ENCODE results near the gene PFKFB2.

Gene PFKFB2

DNA sequence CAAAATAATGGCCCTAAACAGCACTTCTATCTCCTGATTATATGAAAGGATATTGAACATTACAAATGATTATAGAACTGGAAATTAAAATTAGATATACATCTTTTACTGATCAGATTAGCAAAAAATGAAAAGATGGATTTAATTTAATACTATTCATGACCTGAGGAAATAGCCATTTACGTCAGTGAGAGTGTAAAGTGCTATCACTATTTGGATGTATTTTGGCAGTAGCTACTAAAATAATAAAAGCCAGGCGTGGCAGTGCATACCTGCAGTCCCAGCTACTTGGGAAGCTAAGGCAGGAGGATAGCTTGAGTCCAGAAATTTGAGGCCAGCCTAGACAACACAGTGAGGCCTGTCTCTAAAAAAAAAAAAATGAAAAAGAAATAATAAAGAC lies 40.9 kb downstream of the PFKFB2 start:
- DNase-seq, result no peak

DNA sequence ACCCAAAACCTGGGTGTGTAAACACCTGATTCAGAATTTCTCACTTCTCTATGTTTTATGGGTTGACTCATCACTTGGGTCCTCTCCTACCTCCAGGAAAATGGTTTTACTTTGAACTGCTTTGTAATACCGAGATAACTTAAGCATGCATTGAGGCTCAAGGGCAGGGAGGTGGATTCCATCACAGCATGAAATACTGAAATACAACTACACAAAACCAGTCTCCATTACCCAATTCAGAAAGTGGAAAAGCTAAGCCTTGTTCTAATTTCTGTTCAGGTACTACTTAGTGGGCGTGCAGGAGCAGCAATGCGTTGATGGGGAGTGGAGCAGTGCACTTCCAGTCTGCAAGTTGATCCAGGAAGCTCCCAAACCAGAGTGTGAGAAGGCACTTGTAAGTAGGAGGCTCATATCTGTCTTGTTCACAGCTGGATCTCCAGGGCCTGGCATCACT lies 44.8 kb downstream of the PFKFB2 start:
- peak; percentile 27 to 35 for DNase-seq

DNA sequence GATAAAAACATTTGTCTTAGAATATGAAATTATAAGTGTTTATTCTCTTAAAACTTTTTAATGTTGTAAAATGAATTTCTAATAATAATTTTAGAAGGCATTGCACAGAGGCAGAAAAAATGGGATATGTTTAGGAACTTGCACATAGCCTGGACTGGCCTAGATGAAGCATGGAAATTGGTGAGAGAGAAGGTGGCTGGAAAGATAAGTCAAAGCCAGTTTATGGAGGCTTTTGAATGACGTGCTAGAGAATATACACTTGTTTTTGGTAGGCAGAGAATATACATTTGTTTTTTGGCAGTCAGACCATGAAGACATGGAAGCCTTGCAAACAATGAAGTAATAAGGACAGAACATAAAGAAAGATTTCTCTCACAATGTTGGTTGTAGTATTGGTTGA lies 48.6 kb downstream of the PFKFB2 start:
- no peak for DNase-seq

DNA sequence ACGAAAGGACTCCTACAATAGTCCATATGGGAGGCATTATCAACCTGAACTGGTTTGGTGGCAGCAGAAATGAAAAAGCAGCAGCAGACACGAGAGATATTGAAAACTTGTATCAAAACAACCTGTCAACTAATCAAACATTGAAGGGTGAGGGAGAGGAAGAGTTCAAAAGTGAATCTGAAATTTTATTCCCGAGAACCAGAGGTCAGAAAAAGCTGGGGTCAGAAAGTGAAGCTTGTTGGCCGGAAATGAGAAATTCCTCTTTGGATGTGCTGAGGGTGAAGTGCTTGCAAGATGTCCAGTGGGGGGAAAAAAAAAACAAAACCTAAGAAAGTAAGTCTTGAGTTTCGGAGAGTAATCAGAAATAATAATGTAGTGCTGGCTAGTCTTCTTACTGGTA lies 49.1 kb downstream of the PFKFB2 start:
- no peak for DNase-seq

DNA sequence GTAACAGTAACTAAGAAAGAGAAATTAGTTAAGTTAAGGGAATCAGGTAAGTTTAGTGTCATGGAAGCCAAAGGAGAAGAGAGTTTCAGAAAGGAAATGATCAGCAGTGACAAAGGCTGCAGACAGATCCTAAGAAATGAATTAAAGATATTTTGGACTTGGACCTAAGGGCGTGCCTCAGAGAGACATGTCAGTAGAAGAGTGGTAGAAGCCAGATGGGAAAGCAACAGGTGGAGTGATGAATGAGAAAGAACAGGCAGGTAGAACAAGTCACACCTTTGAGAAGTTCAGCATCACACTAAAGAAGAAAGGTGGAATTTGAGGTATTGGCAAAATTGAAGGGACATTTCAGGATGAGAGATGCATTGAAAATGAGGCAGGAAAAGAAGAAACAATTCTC lies 49.6 kb downstream of the PFKFB2 start:
- DNase-seq, result no peak

DNA sequence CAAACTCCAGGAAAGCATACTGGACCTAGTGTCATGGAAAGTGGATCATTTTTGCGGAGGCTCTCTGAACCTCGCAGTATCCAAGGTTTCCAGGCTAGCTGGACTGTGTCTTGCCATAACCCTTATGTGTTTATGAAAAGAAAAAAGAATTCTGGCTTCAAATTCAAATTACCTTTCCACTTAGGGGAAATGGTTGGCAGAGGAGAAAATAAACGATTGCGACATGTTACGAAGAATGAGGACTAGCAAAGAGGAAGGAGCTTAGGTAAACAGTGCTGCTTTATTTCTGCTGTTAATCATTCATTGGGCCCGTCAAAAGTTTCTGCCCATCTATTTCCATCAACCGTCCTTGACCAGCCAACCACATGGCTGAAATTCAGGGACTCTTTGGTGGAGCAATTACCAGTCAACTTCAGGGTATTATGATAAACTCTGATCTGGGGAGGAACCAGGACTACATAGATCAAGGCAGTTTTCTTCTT lies 50.9 kb downstream of the PFKFB2 start, which contains the start of gene C4BPA:
Gene C4BPA, plus strand, starts transcription at position 342 of the 482 bp plus-strand sequence. CDS start 8,793 bp downstream, outside the sequence.
- no peak for DNase-seq

DNA sequence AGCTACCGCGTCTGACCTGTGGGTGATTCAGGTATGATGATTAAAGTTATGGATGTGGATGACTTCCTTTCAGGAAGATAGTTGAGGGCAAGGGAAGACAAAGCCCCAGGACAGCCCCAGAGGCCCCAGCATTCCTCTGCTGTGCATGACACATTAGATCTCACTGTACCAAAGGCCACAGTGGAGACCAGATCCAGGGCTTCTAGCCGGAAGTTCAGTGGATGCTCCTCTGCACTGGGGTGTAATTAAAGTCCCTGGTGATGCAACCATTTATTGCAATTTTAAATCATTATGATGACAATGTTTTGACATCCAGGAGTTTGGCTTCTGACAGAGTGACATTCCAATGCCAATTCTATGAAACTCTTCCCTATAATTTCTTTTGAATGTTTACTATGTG lies 55.9 kb downstream of the PFKFB2 start:
- DNase-seq, result no peak

DNA sequence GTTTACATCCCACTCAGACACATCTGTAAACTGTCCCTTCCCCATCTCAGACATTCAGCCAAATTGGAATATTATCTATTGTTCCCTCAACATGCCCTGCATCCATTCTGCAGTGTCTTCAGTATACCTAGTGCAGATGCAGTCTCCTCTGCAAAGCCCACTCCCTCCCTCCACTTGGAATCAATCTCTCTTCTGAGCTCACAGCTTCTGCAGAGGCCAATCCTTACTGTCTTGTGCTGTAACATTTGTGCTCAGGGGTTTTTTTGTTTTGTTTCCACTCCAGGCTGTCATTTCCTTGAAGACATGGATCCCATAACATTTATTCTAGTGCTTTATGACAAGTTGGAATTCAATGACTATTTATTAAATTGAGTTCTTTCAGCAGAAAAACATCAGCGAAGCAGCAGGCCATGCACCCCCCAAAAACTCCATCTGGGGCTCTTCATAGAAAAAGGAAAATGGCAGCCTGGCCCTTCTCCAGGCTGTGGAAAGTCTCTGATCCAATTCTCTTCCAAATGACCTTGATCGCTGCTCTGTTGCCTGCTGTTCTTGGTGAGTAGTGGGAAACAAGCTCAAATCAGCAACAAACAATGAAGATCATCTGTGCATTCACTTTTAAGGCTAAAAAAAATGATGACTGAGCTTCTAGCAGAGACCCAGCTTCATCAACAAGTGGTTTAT lies 59.7 kb downstream of the PFKFB2 start:
- DNase-seq, result no peak

DNA sequence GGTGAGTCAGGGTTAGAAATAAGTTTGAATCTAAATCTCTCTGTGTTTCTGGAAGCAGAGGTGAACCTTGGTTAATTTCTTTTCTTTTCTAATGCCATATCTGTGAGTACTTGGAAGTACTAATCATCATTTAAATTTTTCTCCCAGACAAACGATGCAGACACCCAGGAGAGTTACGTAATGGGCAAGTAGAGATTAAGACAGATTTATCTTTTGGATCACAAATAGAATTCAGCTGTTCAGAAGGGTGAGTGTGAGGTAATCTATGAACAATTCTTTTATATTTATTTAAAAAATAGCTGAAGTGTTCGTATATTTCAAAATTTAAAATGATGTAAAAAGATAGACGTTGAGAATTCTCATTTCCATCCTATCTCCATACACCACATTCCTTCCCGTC lies 62.2 kb downstream of the PFKFB2 start:
- no peak for DNase-seq

DNA sequence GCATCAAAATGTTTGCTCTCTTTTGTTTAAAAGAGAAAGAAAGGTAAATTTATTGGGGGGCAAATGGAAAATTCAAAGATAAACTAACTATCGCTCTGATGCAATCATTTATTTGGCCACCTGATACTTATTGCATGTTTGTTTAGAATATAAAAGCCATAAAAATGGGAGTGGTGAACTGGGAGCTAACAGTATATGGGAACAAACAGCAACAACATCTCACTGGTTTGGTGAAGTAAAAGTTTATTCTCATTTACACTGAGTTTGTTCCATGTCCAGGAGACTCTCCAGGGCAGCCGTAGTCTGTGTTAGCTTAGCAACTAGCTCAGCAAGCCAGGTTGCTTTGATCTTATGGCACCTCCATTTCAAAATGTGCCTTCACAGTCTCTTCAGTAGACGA lies 71.3 kb downstream of the PFKFB2 start:
- no peak for DNase-seq

DNA sequence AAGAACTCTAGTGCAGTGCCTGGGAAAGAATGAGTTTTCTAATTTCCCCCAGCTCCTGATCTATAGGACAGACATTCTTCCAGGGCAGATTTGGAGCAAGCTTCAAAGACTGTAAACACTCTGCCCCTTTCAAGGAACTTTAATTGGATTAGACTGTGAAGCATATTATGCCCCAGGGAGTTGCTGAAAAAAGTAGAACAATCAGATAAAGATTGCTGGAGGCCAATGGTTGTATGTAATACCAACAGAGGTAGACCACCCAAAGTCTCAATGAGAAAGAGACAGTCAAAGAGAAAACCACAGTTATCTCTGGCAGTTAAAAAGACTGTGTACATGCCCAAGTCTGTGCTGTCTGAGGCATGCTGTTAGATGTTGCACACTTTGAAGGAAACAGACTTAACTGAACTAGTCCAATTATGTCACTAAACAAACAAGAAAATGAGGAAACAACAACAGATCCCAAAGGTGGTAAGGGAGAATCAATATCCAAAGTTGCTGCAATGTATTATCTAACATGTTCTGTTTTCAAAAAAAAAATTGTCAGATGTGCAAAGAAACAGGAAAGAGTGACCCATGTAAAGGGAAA lies 75.4 kb downstream of the PFKFB2 start:
- DNase-seq, result no peak

DNA sequence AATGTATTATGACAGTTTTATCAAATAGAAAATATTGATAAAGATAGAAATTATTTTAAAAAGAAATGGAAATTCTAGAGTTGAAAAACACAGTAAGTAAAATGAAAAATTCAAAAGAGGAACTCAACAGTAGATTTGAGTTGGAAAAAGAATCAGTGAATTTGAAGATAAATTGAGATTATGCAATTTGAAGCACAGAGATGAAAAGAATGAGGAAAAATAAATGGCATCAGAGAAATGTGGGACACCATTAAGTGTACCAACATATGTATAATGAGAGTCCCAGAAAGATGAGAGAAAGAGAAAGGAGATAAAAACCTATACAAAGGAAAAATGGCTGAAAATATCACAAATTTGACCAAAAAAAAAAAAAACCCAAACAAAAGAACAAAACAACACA lies 76.0 kb downstream of the PFKFB2 start:
- no peak for DNase-seq
